Dermis blood vessel endothelial cell (primary cell): ENCODE measurements around the gene ERCC5. TPM values are rescaled to one million over a fixed set of nuclear protein-coding genes. Genes with fewer than 3 reads are reported as not detected.

Experiments
- DNase-seq: peaks from one replicate; pipeline ENCODE4 v3.0.0; 2010
- total RNA-seq: library from RNA; depleted of rRNA; stranded (reverse); fragments of >200 nt; gene quantifications from 2 replicates; pipeline ENCODE4 v1.2.3, GENCODE V29; 2014

Gene ERCC5
- total RNA-seq, 1 donor from 2014 or later: 51.9 TPM

- no peak for DNase-seq
Measured at GRCh38 chr13:102892503-102892902, 46.7 kb downstream of the ERCC5 start.

DNA sequence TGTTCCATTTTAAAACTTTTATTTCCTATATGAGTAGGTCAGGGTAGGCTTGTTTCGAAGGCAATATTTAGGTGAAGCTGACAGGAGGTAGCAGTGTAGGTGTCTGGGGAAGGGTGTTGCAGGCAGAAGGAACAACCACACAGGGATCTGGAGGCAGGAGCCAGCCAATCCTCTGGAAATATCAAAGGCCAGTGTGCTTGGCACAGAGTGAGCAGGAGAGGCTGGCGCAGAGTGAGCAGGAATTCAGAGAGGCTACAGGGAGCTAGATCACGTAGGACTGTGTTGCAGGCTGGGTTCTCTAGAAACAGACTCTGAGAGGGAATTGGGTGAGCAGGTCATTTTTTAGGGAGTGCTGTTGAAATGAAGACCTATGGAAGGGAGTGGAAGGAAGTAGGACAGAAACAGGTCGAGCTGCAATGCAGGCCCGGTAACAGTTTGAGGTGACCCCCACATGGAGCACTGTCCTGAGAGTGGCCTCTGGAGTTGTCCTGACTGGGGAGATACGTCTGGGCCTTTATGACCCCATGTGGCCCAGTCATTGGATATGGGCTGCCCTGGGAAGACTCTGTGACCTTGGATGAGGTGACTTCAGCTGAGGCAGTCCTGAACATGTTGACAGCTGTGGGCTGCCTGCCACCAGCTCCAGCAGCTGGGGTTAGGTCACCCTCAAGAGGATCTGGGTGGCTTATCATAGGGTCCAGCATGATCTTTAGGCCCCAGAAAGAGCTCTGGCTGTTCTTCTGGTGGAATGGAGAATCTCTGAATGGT lies 51.7 kb downstream of the ERCC5 start:
- no peak for DNase-seq

GRCh38 chr13:102900193-102900608 lies 54.4 kb downstream of the ERCC5 start:
- DNase-seq: no peak

- DNase-seq: no peak
Measured at GRCh38 chr13:102901056-102901455, 55.2 kb downstream of the ERCC5 start.

DNA sequence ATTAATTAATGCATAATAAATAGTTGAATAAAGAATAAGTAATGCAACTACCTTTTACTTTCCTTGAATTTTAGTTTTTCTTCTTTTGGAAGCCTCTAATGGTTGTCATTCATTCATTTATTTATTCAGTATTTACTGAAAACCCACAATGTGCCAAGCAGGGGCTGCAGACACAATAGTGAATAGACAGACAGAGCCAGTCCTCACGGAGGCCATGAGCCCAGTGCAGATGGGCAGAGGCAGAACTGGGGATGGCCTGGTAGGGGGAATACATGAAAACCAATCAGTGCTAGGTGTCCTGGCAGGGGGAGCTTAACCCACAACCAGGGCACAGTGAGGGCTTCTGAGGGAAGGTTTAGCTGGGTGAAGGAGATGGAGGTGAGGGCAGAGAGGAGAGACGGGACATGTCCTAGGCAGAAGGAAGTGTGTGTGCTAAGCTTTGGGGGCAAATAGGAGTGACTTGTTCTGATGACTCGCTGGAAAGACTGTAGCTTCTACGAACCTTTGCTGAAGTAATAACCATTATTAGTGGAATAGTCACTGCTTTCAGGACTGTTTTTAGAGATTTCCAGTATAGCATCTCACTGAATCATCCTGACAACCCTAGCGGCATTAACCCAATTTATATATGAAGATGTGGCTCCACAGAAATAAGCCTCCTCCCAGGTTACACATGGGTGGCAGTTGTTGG lies 55.9 kb downstream of the ERCC5 start:
- no peak for DNase-seq

GRCh38 chr13:102902789-102903347 lies 57.0 kb downstream of the ERCC5 start:
- DNase-seq: no peak

DNA sequence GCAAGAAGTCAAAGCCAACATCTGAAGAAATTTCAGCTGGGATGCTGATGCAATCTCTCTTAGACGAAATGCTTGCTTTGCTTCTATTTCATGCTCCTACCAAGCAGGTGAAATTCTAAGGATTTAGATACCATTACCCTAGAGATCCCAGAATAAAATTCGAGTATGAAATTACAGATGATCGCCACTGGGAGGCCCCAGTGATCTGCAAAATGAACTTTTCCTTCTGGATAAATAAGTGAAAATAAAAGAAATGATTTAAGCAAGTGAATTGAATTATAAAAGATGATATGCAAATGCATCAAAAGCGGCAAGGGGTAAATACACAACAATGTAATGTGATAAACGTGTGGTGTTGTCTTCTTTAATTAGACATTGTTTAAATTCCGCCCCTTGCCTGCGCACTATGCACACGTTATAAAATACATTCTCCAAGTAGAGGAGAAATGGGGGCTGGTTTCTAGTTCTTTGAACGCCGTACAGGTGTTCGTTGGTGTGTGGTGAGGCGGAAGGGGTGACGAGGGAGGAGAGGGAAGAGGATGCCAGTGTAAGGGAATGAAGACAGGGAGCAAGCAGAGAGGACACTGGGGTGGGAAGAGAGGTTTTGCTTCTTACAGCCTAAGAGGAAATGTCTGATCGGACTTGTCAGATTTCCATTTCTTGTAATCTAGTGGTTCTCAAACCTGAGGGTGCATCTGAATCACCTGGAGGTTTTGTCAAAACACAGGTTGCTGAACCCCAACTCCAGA lies 58.0 kb downstream of the ERCC5 start:
- peak; percentile 55 for DNase-seq

DNA sequence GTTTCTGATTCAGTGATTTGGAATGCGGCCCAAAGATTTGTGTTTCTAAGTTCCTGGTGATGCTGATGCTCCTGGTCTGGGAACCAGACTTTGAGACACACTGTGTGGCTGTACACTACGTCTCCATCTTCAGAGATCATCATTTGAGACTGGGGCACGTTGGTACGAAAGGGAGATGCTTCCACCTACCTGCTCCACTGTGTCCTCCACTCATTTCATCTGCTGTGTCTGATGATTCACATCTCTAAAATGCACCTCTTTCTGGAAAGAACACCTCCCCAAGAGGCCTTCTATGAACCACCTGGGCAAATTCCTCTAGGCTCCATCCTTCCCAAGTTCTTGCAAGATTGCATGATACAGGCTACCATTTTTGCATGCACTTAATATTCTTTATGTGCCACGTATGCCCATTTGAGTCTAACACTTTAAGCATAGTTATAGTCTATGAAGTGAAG lies 58.6 kb downstream of the ERCC5 start:
- no peak for DNase-seq

GRCh38 chr13:102905905-102906771 lies 60.3 kb downstream of the ERCC5 start:
- DNase-seq: no peak

DNA sequence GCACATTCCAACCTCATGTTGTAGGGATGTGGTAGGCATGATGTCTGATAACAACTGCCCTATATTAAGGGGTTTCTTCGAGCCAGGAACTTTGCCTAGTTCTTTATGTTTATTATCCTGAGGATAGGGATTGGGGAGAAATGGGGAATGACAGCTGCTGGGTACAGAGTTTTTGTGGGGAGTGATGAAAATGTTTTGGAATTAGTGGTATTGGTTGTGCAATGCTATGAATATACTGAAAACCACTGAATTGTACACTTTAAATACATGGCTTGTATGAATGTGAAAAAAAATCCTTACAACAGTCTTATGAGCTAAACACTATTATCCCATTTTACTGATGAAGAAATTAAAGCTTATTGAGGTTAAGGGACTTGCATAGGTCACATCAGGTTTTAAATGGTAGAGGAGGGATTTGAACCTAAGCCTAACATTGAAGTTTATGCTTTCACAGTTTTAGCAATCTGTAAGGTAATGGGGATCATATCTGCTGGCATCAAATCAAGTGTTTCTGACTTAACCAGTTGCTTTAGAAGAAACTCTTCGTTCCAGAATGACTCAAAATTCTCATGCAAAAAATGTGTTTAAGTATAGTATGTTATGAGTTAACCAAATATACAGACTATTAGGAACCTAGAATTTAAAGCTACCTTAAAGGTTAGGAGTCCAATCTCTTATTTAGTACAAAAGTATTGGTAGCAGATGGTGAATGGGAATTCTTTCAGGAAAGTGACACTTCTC lies 61.4 kb downstream of the ERCC5 start:
- DNase-seq: no peak

DNA sequence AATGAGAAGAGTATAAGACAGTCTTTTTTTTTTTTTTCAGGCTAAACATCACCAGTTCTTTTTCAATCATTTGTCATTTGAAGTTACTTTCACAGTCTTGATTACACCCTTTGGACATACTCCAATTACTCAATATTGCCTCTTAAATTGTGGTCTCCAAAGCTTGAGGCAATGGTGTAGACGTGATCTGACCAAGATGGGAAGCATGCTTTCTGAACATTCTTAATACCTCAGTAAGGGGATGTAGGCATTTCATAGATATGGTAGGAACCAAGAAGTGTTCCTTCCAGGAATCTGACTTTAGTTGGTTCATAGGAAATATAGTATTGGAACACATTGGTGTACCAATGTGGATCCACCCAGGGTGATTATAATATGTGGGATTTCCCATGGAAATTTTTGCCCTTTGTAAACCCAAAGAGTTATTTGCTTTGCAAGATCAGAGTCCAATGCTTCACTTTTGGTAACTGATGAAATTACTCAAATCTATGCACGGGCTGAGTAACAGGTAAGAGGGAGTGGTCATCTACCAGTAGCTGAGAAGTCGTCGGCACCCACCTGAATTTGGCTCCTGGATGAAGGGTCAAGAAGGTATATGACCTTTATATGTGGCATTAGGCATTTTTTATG lies 62.2 kb downstream of the ERCC5 start:
- DNase-seq: no peak

- no peak for DNase-seq
Measured at GRCh38 chr13:102909971-102910370, 64.1 kb downstream of the ERCC5 start.

GRCh38 chr13:102911336-102911735 lies 65.5 kb downstream of the ERCC5 start:
- no peak for DNase-seq

DNA sequence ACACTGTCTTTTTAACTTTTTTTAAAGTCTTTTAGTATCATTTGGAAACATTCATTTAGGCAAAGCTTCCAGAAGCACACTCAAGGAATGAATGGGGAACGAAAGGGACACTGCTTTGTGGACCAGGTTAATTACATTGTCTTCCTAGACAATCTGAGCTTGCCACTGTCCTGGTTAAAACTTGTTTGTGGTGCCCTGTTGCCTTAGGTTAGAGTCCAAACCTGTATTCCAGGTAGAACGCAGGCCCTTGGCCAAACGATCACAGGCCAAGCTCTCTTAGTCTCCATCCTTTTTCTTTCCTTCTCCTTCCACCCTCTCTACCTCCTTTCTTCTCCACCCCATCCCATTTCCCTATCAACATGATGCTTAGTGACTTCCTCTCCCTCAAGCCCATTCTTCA lies 66.8 kb downstream of the ERCC5 start:
- DNase-seq: no peak

DNA sequence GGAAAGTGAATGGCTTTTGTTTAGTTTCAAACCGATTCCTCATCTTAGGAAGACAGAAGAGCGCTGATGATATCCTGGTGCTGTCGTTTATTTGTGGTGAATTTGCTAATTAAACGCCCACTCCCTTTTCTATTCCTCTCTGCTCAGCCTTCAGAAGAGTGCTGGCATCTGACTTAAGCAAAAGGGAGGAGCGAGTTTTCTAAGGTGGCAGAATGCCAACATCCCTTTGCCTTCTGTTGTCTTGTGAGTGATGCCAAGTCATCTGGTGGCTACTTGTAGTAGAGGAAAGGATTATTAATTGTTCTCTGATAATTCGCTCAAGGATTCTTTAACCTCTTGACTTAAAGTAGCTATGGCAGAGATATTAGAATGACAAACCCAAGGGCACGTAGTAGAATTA lies 68.1 kb downstream of the ERCC5 start:
- DNase-seq: peak; percentile 80

DNA sequence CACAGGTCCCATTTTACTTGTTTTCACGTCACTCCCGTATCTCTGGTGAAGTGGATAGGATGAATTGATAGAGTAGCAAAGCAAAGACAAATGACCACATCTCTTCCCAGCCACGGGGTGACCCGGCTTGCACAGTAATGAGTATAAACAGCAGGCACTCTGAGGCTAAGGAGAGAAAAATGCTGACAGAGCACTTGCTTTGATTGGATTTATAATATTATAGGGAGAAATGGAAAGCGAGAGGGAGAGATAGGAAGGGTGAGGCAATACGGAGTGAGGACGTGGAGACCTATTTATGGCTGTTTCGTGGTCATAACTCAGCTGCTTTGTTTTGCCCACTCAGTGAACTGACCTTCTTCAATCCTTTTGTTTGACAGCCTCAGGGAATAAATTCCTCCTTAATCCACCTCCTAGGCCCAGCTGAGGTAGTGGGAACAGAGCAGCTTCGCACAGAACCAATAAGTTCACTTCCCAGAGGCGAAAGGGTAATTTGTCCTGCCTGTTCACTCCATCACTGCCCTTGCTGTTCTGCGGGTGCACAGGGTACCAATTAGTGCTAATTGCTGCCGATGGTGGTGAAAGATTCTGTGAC lies 68.6 kb downstream of the ERCC5 start:
- no peak for DNase-seq

GRCh38 chr13:102915393-102915930 lies 69.6 kb downstream of the ERCC5 start:
- no peak for DNase-seq

- DNase-seq: no peak
Measured at GRCh38 chr13:102917019-102917418, 71.2 kb downstream of the ERCC5 start.

GRCh38 chr13:102922184-102922583 lies 76.4 kb downstream of the ERCC5 start:
- DNase-seq: no peak
